CD4-positive, CD25-positive, alpha-beta regulatory T cell (primary cell): Measurements from ENCODE around the gene SLCO3A1. TPM values are rescaled to one million over a fixed set of nuclear protein-coding genes. Genes with fewer than 3 reads are reported as not detected.

Experiments used
- ATAC-seq, 2 donors: fragments of 150-1000 bp; cut with Tn5 transposase; one replicate each; pipeline ENCODE4 v1.10.0; 2021; ENCODE audit warnings: low read depth in 2 of 2, moderate number of reproducible peaks in 2 of 2, moderate library complexity in 1 of 2
- DNase-seq, 3 donors: peaks; one replicate each; pipeline versions ENCODE4 v3.0.0 to v3.0.0-alpha.2; 2012 to 2022; ENCODE audit warnings: mixed read lengths in 1 of 3
- H3K27ac ChIP-seq: one replicate; pipeline ENCODE4 v1.7.0; 2013; ENCODE audit warnings: mild to moderate bottlenecking, low read length; ENCODE audit not compliant: insufficient read depth, poor library complexity, severe bottlenecking
- H3K27me3 ChIP-seq: one replicate; pipeline ENCODE4 v1.7.0; 2013; ENCODE audit warnings: low read length; ENCODE audit not compliant: control insufficient read depth, insufficient read depth
- H3K36me3 ChIP-seq: one replicate; pipeline ENCODE4 v1.7.0; 2013; ENCODE audit warnings: mild to moderate bottlenecking, low read length, moderate library complexity; ENCODE audit not compliant: control insufficient read depth, insufficient read depth
- H3K4me1 ChIP-seq: 2 replicates; pipeline ENCODE4 v1.7.0; 2013; ENCODE audit warnings: mild to moderate bottlenecking, low read length; ENCODE audit not compliant: insufficient read depth, control insufficient read depth, poor library complexity, severe bottlenecking
- H3K4me3 ChIP-seq: one replicate; pipeline ENCODE4 v1.7.0; 2013; ENCODE audit warnings: low read depth, mild to moderate bottlenecking, low read length, moderate library complexity
- H3K9me3 ChIP-seq, 2 experiments: 1 replicate in 1 of 2; 2 replicates in 1 of 2; pipeline ENCODE4 v1.7.0; 2013; ENCODE audit warnings: low read length in 2 of 2, mild to moderate bottlenecking in 1 of 2, moderate library complexity in 1 of 2; ENCODE audit not compliant: control insufficient read depth in 2 of 2
- H3K27ac Mint-ChIP-seq, 3 donors: one replicate each; pipeline ENCODE4 v1.8.0; 2020 to 2022; ENCODE audit warnings: mild to moderate bottlenecking in 3 of 3, mixed read lengths in 3 of 3, moderate library complexity in 2 of 3
- H3K27me3 Mint-ChIP-seq: one replicate; pipeline ENCODE4 v1.8.0; 2022; ENCODE audit warnings: mild to moderate bottlenecking, mixed read lengths
- H3K36me3 Mint-ChIP-seq: one replicate; pipeline ENCODE4 v1.8.0; 2020; ENCODE audit warnings: mixed read lengths
- H3K4me1 Mint-ChIP-seq, 4 donors: one replicate each; pipeline ENCODE4 v1.8.0; 2020 to 2022; ENCODE audit warnings: mixed read lengths in 4 of 4, mild to moderate bottlenecking in 1 of 4
- H3K4me3 Mint-ChIP-seq, 4 donors: one replicate each; pipeline ENCODE4 v1.8.0; 2020 to 2022; ENCODE audit warnings: mild to moderate bottlenecking in 4 of 4, mixed read lengths in 4 of 4, moderate library complexity in 3 of 4
- H3K9me3 Mint-ChIP-seq, 7 donors: one replicate each; pipeline ENCODE4 v1.8.0; 2020 to 2022; ENCODE audit warnings: mixed read lengths in 7 of 7, mild to moderate bottlenecking in 3 of 7, moderate library complexity in 2 of 7
- polyA plus RNA-seq, 4 donors: library from polyadenylated mRNA; unstranded; fragments of 300-500 nt; fragmentation: Illumina TruSeq; gene quantifications; one replicate each; pipeline ENCODE4 v1.2.3, GENCODE V29; 2021
- total RNA-seq: library from RNA; stranded (reverse); gene quantifications from one replicate; pipeline ENCODE4 v1.2.3, GENCODE V29; 2022

The SLCO3A1 gene
- total and polyA plus RNA-seq, 5 donors from 2014 or later = 20.1 to 63.7 (median 38.1) TPM

GRCh38 chr15:92083190-92083589 lies 229.7 kb downstream of the SLCO3A1 start:
- H3K36me3 Mint-ChIP-seq = no peaks in the 10 kb centered on the region
- no peak overlapping the region for H3K27ac Mint-ChIP-seq

GRCh38 chr15:92087211-92087610 lies 233.7 kb downstream of the SLCO3A1 start:
- no peak overlapping the region for H3K4me3 ChIP-seq
- no peaks in the 10 kb centered on the region for H3K9me3 ChIP-seq
- H3K27me3 ChIP-seq = no peaks in the 10 kb centered on the region
- no peak overlapping the region for H3K27ac Mint-ChIP-seq
- peaks cover 0 to 4% (median 0%) of the 10 kb centered on the region in 7 donors for H3K9me3 Mint-ChIP-seq
- no peaks in the 10 kb centered on the region for H3K36me3 Mint-ChIP-seq
- no peaks in the 10 kb centered on the region for H3K4me1 ChIP-seq
- H3K4me3 Mint-ChIP-seq = no peak overlapping the region
- peaks cover 0 to 22% (median 15%) of the 10 kb centered on the region in 4 donors for H3K4me1 Mint-ChIP-seq
- ATAC-seq (no peak), DNase-seq (no peak)
- no peaks in the 10 kb centered on the region for H3K36me3 ChIP-seq
- H3K27me3 Mint-ChIP-seq = no peaks in the 10 kb centered on the region
- no peak overlapping the region for H3K27ac ChIP-seq

More at GRCh38 chr15:92083190-92083589, 229.7 kb downstream of the SLCO3A1 start:
- H3K9me3 Mint-ChIP-seq = peaks cover 0 to 2% (median 0%) of the 10 kb centered on the region in 7 donors
- H3K4me3 ChIP-seq = no peak overlapping the region
- no peaks in the 10 kb centered on the region for H3K27me3 Mint-ChIP-seq
- H3K27me3 ChIP-seq = no peaks in the 10 kb centered on the region
- no peaks in the 10 kb centered on the region for H3K9me3 ChIP-seq
- no peak for ATAC-seq
- no peak for DNase-seq
- H3K4me1 Mint-ChIP-seq = peaks cover 0 to 15% (median 11%) of the 10 kb centered on the region in 4 donors
- H3K4me3 Mint-ChIP-seq = no peak overlapping the region
- H3K27ac ChIP-seq = no peak overlapping the region
- H3K4me1 ChIP-seq = no peaks in the 10 kb centered on the region
- no peaks in the 10 kb centered on the region for H3K36me3 ChIP-seq

- H3K36me3 Mint-ChIP-seq = peaks cover 5% of the 10 kb centered on the region
- no peaks in the 10 kb centered on the region for H3K9me3 ChIP-seq
- H3K27me3 Mint-ChIP-seq = no peaks in the 10 kb centered on the region
- no peaks in the 10 kb centered on the region for H3K27me3 ChIP-seq
- peaks cover under 1% of the 10 kb centered on the region for H3K36me3 ChIP-seq
- DNase-seq (no peak), ATAC-seq (no peak)
- no peak overlapping the region for H3K27ac ChIP-seq
- H3K9me3 Mint-ChIP-seq = peaks cover 0 to 2% (median 0%) of the 10 kb centered on the region in 7 donors
- H3K4me1 ChIP-seq = peaks cover 17% of the 10 kb centered on the region
- peaks cover 11 to 51% (median 34%) of the 10 kb centered on the region in 4 donors for H3K4me1 Mint-ChIP-seq
- no peak overlapping the region for H3K4me3 Mint-ChIP-seq
- peak overlapping the region in 1 of 3 donors; percentile 56 for H3K27ac Mint-ChIP-seq
- H3K4me3 ChIP-seq = no peak overlapping the region
These were observed 237.7 kb downstream of the SLCO3A1 start for GRCh38 chr15:92091155-92091734.

GRCh38 chr15:92092289-92093105 lies 239.0 kb downstream of the SLCO3A1 start:
- Histone ChIP-seq H3K27me3 (no peaks in the 10 kb centered on the region), H3K36me3 (peaks cover 2% of the 10 kb centered on the region), H3K9me3 (no peaks in the 10 kb centered on the region), H3K4me1 (peaks cover 29% of the 10 kb centered on the region), H3K27ac (no peak overlapping the region), H3K4me3 (no peak overlapping the region)
- DNase-seq (no peak), ATAC-seq (no peak)
- peaks cover 0 to 2% (median 0%) of the 10 kb centered on the region in 7 donors for H3K9me3 Mint-ChIP-seq
- H3K4me1 Mint-ChIP-seq = peaks cover 13 to 64% (median 41%) of the 10 kb centered on the region in 4 donors
- H3K27me3 Mint-ChIP-seq = no peaks in the 10 kb centered on the region
- H3K27ac Mint-ChIP-seq = peak overlapping the region; percentile 20 to 94 (median 86)
- peaks cover 7% of the 10 kb centered on the region for H3K36me3 Mint-ChIP-seq
- peak overlapping the region in 1 of 4 donors; percentile 17 for H3K4me3 Mint-ChIP-seq

- Histone ChIP-seq H3K4me1 (peaks cover 40% of the 10 kb centered on the region), H3K27ac (peak overlapping the region; percentile 82), H3K4me3 (peak overlapping the region; percentile 58), H3K36me3 (peaks cover 7% of the 10 kb centered on the region), H3K27me3 (no peaks in the 10 kb centered on the region), H3K9me3 (no peaks in the 10 kb centered on the region)
- peak; percentile 84 to 89 for ATAC-seq
- Mint-ChIP-seq H3K4me3 (peak overlapping the region; percentile 52 to 77 (median 58)), H3K9me3 (no peaks in the 10 kb centered on the region), H3K4me1 (peaks cover 22 to 74% (median 56%) of the 10 kb centered on the region in 4 donors), H3K36me3 (peaks cover 20% of the 10 kb centered on the region), H3K27me3 (no peaks in the 10 kb centered on the region), H3K27ac (peak overlapping the region; percentile 91 to 98 (median 92))
- DNase-seq = peak in 2 of 3 donors; percentile 64 to 88
These were observed 242.2 kb downstream of the SLCO3A1 start for GRCh38 chr15:92095693-92096092.

GRCh38 chr15:92097474-92098178 lies 244.1 kb downstream of the SLCO3A1 start:
- peak overlapping the region; percentile 17 to 77 (median 60) for H3K4me3 Mint-ChIP-seq
- no peaks in the 10 kb centered on the region for H3K27me3 Mint-ChIP-seq
- Histone ChIP-seq H3K4me1 (peaks cover 54% of the 10 kb centered on the region), H3K27me3 (no peaks in the 10 kb centered on the region), H3K27ac (no peak overlapping the region), H3K4me3 (no peak overlapping the region), H3K36me3 (peaks cover 7% of the 10 kb centered on the region), H3K9me3 (no peaks in the 10 kb centered on the region)
- peaks cover 27% of the 10 kb centered on the region for H3K36me3 Mint-ChIP-seq
- peaks cover 32 to 81% (median 63%) of the 10 kb centered on the region in 4 donors for H3K4me1 Mint-ChIP-seq
- peak; percentile 17 to 66 (median 59) for DNase-seq
- H3K9me3 Mint-ChIP-seq = peaks cover 0 to 1% (median 0%) of the 10 kb centered on the region in 7 donors
- peak; percentile 42 to 50 for ATAC-seq
- H3K27ac Mint-ChIP-seq = peak overlapping the region; percentile 77 to 92 (median 91)

- H3K4me3 ChIP-seq = no peak overlapping the region
- H3K27ac ChIP-seq = no peak overlapping the region
- peaks cover 54% of the 10 kb centered on the region for H3K4me1 ChIP-seq
- no peaks in the 10 kb centered on the region for H3K27me3 ChIP-seq
- H3K9me3 ChIP-seq = no peaks in the 10 kb centered on the region
- H3K4me3 Mint-ChIP-seq = no peak overlapping the region
- H3K36me3 ChIP-seq = peaks cover 7% of the 10 kb centered on the region
- DNase-seq = no peak
- no peak overlapping the region for H3K27ac Mint-ChIP-seq
- H3K36me3 Mint-ChIP-seq = peaks cover 26% of the 10 kb centered on the region
- peaks cover 32 to 72% (median 56%) of the 10 kb centered on the region in 4 donors for H3K4me1 Mint-ChIP-seq
- peaks cover 0 to 1% (median 0%) of the 10 kb centered on the region in 7 donors for H3K9me3 Mint-ChIP-seq
- no peak for ATAC-seq
- H3K27me3 Mint-ChIP-seq = no peaks in the 10 kb centered on the region
These were observed 245.4 kb downstream of the SLCO3A1 start for GRCh38 chr15:92098869-92099268.
